Measurements from ENCODE around the gene SNX20. TPM values are rescaled to one million over a fixed set of nuclear protein-coding genes. Genes with fewer than 3 reads are reported as not detected.

Gene SNX20
- polyA plus RNA-seq, 1 experiment = not detected

- ChIA-PET CTCF (interaction anchor here (2.7 to 3.2 kb wide), 2 partner anchors 11 to 129 kb away, joined by 16 to 19 read pairs; no protein-coding TSS in a partner anchor), POLR2A (no interaction called here)
- DNase-seq (ENCODE audit: low read depth, low spot score) = no peak
- Histone ChIP-seq H3K27me3 (ENCODE audit: control insufficient read depth, insufficient read depth, low read length) (no peaks in the 10 kb centered on the region), H3K27ac (ENCODE audit: low read depth, low read length) (no peak overlapping the region), H3K4me3 (ENCODE audit: low read depth, low read length) (no peak overlapping the region), H3K9me3 (ENCODE audit: control insufficient read depth, insufficient read depth, low read length) (peaks cover 21% of the 10 kb centered on the region)
- 0 out of 2 replicates have a peak, but pooled peaks have one; percentile 12 for TF ChIP-seq CTCF (IDR thresholded peaks at IDR 0.05; ENCODE audit: low read depth, low read length)
Measured at GRCh38 chr16:50677351-50677750, 3.8 kb downstream of the SNX20 start.

- TF ChIP-seq CTCF (IDR thresholded peaks at IDR 0.05; ENCODE audit: low read depth, low read length) = no peak
- CTCF ChIA-PET = interaction anchor here (2.4 to 3.2 kb wide), 3 partner anchors 11 to 129 kb away, joined by 11 to 19 read pairs (median 16); no protein-coding TSS in a partner anchor
- Histone ChIP-seq H3K4me3 (ENCODE audit: low read depth, low read length) (no peak overlapping the region), H3K27ac (ENCODE audit: low read depth, low read length) (no peak overlapping the region), H3K27me3 (ENCODE audit: control insufficient read depth, insufficient read depth, low read length) (no peaks in the 10 kb centered on the region), H3K9me3 (ENCODE audit: control insufficient read depth, insufficient read depth, low read length) (peaks cover 26% of the 10 kb centered on the region)
- POLR2A ChIA-PET = no interaction called here
- no peak for DNase-seq (ENCODE audit: low read depth, low spot score)
Measured at GRCh38 chr16:50676684-50677225, 4.4 kb downstream of the SNX20 start.

GRCh38 chr16:50675686-50676610, 5.2 kb downstream of the SNX20 start:
- CTCF ChIA-PET = interaction anchor here (2.4 to 3.2 kb wide), 2 partner anchors 10 to 130 kb away, joined by 11 to 19 read pairs; no protein-coding TSS in a partner anchor
- Histone ChIP-seq H3K27ac (ENCODE audit: low read depth, low read length) (no peak overlapping the region), H3K4me3 (ENCODE audit: low read depth, low read length) (no peak overlapping the region), H3K9me3 (ENCODE audit: control insufficient read depth, insufficient read depth, low read length) (peaks cover 28% of the 10 kb centered on the region), H3K27me3 (ENCODE audit: control insufficient read depth, insufficient read depth, low read length) (no peaks in the 10 kb centered on the region)
- TF ChIP-seq CTCF (IDR thresholded peaks at IDR 0.05; ENCODE audit: low read depth, low read length) = no peak
- POLR2A ChIA-PET = no interaction called here
- no peak for DNase-seq (ENCODE audit: low read depth, low spot score)

- Histone ChIP-seq H3K27ac (ENCODE audit: low read depth, low read length) (no peak overlapping the region), H3K27me3 (ENCODE audit: control insufficient read depth, insufficient read depth, low read length) (no peaks in the 10 kb centered on the region), H3K9me3 (ENCODE audit: control insufficient read depth, insufficient read depth, low read length) (peaks cover 36% of the 10 kb centered on the region), H3K4me3 (ENCODE audit: low read depth, low read length) (no peak overlapping the region)
- ChIA-PET CTCF (interaction anchor here (0.7 to 3.2 kb wide), 3 partner anchors 9 to 131 kb away, joined by 3 to 19 read pairs (median 11); no protein-coding TSS in a partner anchor), POLR2A (no interaction called here)
- no peak for DNase-seq (ENCODE audit: low read depth, low spot score)
- TF ChIP-seq CTCF (IDR thresholded peaks at IDR 0.05; ENCODE audit: low read depth, low read length) = no peak
Measured at GRCh38 chr16:50674831-50675230, 6.3 kb downstream of the SNX20 start.
